Type B pancreatic cell (in vitro differentiated cells): Measurements from ENCODE around the gene PDGFA. TPM values are rescaled to one million over a fixed set of nuclear protein-coding genes. Genes with fewer than 3 reads are reported as not detected.

Source experiments
- DNase-seq: peaks from one replicate; pipeline ENCODE4 v3.0.0; 2021; ENCODE audit warnings: mixed read lengths; ENCODE audit not compliant: unreplicated experiment; ENCODE audit errors: extremely low spot score
- H3K27ac Mint-ChIP-seq: 2 replicates; pipeline ENCODE4 v1.8.0; 2021; ENCODE audit warnings: mild to moderate bottlenecking, mixed read lengths
- H3K27me3 Mint-ChIP-seq: 2 replicates; pipeline ENCODE4 v1.8.0; 2021; ENCODE audit warnings: mixed read lengths
- H3K36me3 Mint-ChIP-seq: 2 replicates; pipeline ENCODE4 v1.8.0; 2021; ENCODE audit warnings: mixed read lengths
- H3K4me1 Mint-ChIP-seq: one replicate; pipeline ENCODE4 v1.8.0; 2021; ENCODE audit warnings: mixed read lengths; ENCODE audit not compliant: unreplicated experiment
- H3K4me3 Mint-ChIP-seq: 2 replicates; pipeline ENCODE4 v1.8.0; 2021; ENCODE audit warnings: mild to moderate bottlenecking, mixed read lengths
- H3K9me3 Mint-ChIP-seq: 2 replicates; pipeline ENCODE4 v1.8.0; 2021; ENCODE audit warnings: mixed read lengths
- CTCF ChIP-seq: fragments of 200-600 bp; sonication (generic); conservative IDR thresholded peaks from 2 replicates; pipeline ENCODE4 v1.5.0; 2021; ENCODE audit warnings: antibody characterized with exemption, mild to moderate bottlenecking
- total RNA-seq: library from RNA; stranded (reverse); gene quantifications from 2 replicates; pipeline ENCODE4 v1.2.1, GENCODE V29; 2021; ENCODE audit warnings: low replicate concordance

Gene PDGFA
- total RNA-seq, 1 donor from 2014 or later: 28.1 TPM

- H3K4me3 Mint-ChIP-seq: no peak overlapping the region
- H3K36me3 Mint-ChIP-seq: no peaks in the 10 kb centered on the region
Measured at GRCh38 chr7:459584-460373, 59.9 kb downstream of the PDGFA start.

GRCh38 chr7:458511-459245, 61.0 kb downstream of the PDGFA start:
- TF ChIP-seq CTCF: no peak
- H3K36me3 Mint-ChIP-seq: no peaks in the 10 kb centered on the region

More at GRCh38 chr7:459584-460373, 59.9 kb downstream of the PDGFA start:
- no peak for TF ChIP-seq CTCF
- Mint-ChIP-seq H3K4me1 (peaks cover 11% of the 10 kb centered on the region), H3K27me3 (peaks cover 3% of the 10 kb centered on the region), H3K9me3 (no peaks in the 10 kb centered on the region), H3K27ac (no peak overlapping the region)
- no peak for DNase-seq

GRCh38 chr7:457814-458510, 61.7 kb downstream of the PDGFA start:
- Mint-ChIP-seq H3K27ac (no peak overlapping the region), H3K9me3 (no peaks in the 10 kb centered on the region)

More at GRCh38 chr7:458511-459245, 61.0 kb downstream of the PDGFA start:
- Mint-ChIP-seq H3K4me3 (no peak overlapping the region), H3K9me3 (no peaks in the 10 kb centered on the region), H3K27ac (no peak overlapping the region), H3K27me3 (peaks cover 3% of the 10 kb centered on the region), H3K4me1 (peaks cover 11% of the 10 kb centered on the region)
- DNase-seq: no peak

GRCh38 chr7:455110-455928, 64.3 kb downstream of the PDGFA start:
- Mint-ChIP-seq H3K27me3 (peaks cover 9% of the 10 kb centered on the region), H3K36me3 (no peaks in the 10 kb centered on the region), H3K4me1 (peaks cover 9% of the 10 kb centered on the region), H3K9me3 (no peaks in the 10 kb centered on the region), H3K27ac (no peak overlapping the region), H3K4me3 (no peak overlapping the region)
- TF ChIP-seq CTCF: no peak
- no peak for DNase-seq

More at GRCh38 chr7:457814-458510, 61.7 kb downstream of the PDGFA start:
- no peak overlapping the region for H3K4me3 Mint-ChIP-seq
- H3K36me3 Mint-ChIP-seq: no peaks in the 10 kb centered on the region
- TF ChIP-seq CTCF: no peak
- peaks cover 3% of the 10 kb centered on the region for H3K27me3 Mint-ChIP-seq
- H3K4me1 Mint-ChIP-seq: peaks cover 11% of the 10 kb centered on the region
- DNase-seq: no peak
